GM18526 (cell line): Measurements from ENCODE around the gene LMCD1.

Source experiments
- POLR2A ChIP-seq: IDR thresholded peaks from 3 replicates; pipeline ENCODE4 v1.6.1; 2011; ENCODE audit not compliant: insufficient read length; ENCODE audit errors: extremely low read depth

LMCD1 gene

DNA sequence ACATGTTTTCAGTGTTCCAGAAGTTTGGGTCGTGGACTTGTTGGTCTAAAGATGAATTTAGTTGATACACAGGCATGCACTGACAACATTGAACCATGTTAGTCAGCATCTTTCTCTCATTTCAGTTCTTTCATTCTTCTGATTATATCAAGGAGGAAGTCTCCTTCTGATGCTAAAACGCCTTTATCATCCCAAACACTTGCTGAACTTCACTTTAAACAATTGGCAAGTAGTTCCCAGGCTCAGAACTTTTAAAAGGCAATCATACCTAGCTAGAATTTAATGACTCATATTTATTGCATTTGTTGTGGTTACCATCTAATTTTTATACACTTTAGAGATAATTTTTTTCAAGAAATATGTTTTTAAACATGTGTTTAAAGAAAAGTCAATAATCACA, 15.9 kb downstream of the LMCD1 start:
- TF ChIP-seq POLR2A, result no peak

DNA sequence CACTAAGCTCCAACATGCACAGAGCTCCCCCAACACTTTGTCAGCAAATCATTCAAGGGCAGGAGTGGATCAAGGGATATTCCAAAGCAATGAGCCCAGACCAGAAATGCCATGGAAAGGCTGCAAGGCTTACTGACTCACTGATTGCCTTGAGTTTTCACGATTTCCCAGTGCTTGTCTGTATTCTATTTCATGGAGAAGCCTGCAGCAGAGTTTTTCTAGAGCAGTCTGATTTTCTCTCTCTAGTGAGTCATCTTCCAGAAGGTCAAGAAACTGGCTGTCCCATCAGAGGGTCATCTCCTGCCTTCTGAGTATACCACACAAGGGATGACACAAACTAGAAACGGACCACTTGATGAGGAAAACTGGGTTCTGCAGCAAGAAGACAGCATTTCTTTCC, 16.5 kb downstream of the LMCD1 start:
- no peak for TF ChIP-seq POLR2A

GRCh38 chr3:8519156-8519555, 17.5 kb downstream of the LMCD1 start:
- TF ChIP-seq POLR2A, result no peak

- no peak for TF ChIP-seq POLR2A
Measured at GRCh38 chr3:8519774-8520448, 18.3 kb downstream of the LMCD1 start.

- no peak for TF ChIP-seq POLR2A
Measured at GRCh38 chr3:8520816-8521403, 19.3 kb downstream of the LMCD1 start.

DNA sequence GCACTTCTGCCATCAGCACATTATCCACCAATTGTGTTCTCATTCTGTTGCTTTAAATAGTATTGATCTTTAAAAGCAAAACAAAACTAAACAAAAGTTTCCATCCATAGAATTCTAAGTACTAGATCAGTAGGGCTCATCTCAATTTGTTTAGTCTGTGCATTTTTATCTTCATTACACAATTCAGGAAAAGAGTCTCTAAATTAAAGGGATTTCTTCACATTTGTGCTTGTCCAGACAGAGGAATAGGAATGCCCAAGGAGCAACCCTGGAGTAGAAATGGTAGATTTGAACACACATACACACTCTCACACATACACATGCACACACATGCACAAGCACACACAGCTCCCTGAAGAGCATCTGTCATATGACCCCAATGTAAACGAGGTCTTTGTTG, 21.4 kb downstream of the LMCD1 start:
- no peak for TF ChIP-seq POLR2A

DNA sequence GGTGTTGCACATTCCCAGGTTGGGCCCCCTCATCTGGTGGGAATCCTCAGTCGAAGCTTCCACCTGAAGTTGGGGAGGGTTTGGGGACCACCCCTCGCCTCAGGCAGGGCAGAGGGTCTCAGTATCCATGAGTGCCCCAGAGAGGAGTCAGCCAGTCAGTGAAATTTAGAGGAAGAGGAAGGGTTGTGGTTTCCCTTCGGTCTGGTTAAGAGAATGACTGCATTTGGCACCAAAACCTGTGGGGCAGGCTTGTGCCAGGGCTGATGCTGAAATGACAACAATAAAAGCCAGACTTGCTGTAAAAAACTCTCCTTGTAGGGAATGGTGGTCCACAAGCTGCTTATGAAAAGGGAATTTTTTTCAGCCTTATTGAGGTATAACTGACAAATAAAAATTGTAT, 22.6 kb downstream of the LMCD1 start:
- TF ChIP-seq POLR2A, result no peak

DNA sequence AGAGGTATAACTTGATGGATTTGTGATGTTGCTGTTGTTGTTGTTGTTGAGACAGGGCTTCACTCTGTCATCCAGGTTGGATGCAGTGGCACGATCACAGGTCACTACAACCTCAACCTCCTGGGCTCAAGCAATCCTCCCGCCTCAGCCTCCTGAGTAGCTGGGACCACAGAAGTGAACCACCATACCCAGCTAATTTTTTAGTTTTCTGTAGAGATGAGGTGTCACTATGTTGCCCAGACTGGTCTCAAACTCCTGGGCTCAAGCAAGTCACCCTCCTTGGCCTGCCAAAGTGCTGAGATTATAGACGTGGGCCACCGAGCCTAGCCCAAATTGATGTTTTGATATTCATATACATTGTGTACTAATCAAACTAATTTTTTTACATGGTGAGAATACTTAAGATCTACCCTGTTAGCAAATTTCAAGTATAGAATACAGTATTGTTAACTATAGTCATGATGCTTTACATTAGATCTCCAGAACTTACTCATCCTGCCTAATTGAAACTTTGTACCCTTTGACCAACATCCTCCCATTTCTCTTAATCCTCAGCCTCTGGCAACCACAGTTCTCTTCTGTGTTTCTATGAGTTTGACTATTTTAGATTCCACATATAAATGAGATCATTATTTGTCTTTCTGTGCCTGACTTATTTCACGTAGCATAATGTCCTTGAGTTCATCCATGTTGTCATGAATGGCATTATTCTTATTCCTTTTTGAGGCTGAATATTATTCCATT, 23.2 kb downstream of the LMCD1 start:
- no peak for TF ChIP-seq POLR2A

GRCh38 chr3:8525893-8526292, 24.3 kb downstream of the LMCD1 start:
- no peak for TF ChIP-seq POLR2A

GRCh38 chr3:8529181-8529637, 27.6 kb downstream of the LMCD1 start:
- TF ChIP-seq POLR2A, result no peak

- TF ChIP-seq POLR2A, result no peak
Measured at GRCh38 chr3:8529738-8530525, 28.3 kb downstream of the LMCD1 start.

DNA sequence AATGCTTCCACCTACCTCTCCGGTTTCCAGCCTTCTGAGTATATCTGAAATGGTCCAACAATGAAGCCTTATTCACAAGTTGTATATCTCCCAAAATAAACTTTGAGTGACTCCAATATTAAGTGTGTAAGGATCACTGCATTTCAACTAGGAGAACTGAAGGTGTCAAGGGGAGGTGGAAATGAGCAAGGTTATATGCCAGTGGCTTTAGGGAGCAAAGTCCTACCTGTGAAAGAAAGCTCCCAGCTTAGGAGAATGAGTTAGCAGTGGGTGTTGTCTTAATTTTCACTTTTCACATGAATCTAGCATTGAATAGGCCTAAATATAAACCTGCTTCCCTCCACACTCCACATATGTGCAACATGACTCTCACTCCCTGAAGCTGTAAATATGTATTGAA, 29.0 kb downstream of the LMCD1 start:
- no peak for TF ChIP-seq POLR2A

GRCh38 chr3:8532251-8532871, 30.7 kb downstream of the LMCD1 start:
- TF ChIP-seq POLR2A, result no peak

GRCh38 chr3:8536096-8537056, 34.8 kb downstream of the LMCD1 start:
- no peak for TF ChIP-seq POLR2A
